DND-41 (cell line): ENCODE measurements around the gene SMIM44.

Source experiments
- ATAC-seq: fragments of 200-7000 bp; cut with Tn5 transposase; 3 replicates; pipeline ENCODE4 v1.9.1; 2021; ENCODE audit warnings: low read depth; ENCODE audit not compliant: insufficient read depth
- DNase-seq: peaks from one replicate; pipeline ENCODE4 v3.0.0-alpha.2; 2020
- H2AFZ ChIP-seq: 2 replicates; pipeline ENCODE4 v1.6.0; 2012; ENCODE audit warnings: low read depth, low read length
- H3K27ac ChIP-seq: 2 replicates; pipeline ENCODE4 v1.5.1; 2012; ENCODE audit warnings: low read length, inconsistent platforms
- H3K27me3 ChIP-seq: fragments of 200-600 bp; sonication (generic); 2 replicates; pipeline ENCODE4 v1.6.0; 2012; ENCODE audit warnings: low read length, mild to moderate bottlenecking, inconsistent platforms; ENCODE audit not compliant: insufficient read depth, poor library complexity
- H3K36me3 ChIP-seq: 2 replicates; pipeline ENCODE4 v1.5.1; 2012; ENCODE audit warnings: low read length, inconsistent platforms; ENCODE audit not compliant: insufficient read depth
- H3K4me1 ChIP-seq: 2 replicates; pipeline ENCODE4 v1.5.1; 2012; ENCODE audit warnings: mild to moderate bottlenecking, low read length; ENCODE audit not compliant: insufficient read depth
- H3K4me2 ChIP-seq: 2 replicates; pipeline ENCODE4 v1.6.0; 2012; ENCODE audit warnings: mild to moderate bottlenecking, moderate library complexity, low read length, inconsistent platforms; ENCODE audit not compliant: insufficient read depth
- H3K4me3 ChIP-seq, 2 experiments: fragments of 200-600 bp in 1 of 2; shearing (Covaris generic) in 1 of 2; 2 replicates each; pipeline ENCODE4 v1.5.1; 2012 to 2016; ENCODE audit warnings: inconsistent platforms in 2 of 2, low read length in 2 of 2, mild to moderate bottlenecking in 2 of 2, low read depth in 1 of 2, moderate library complexity in 1 of 2
- H3K79me2 ChIP-seq: 2 replicates; pipeline ENCODE4 v1.6.0; 2012; ENCODE audit warnings: low read length, inconsistent platforms; ENCODE audit not compliant: insufficient read depth
- H3K9ac ChIP-seq: 2 replicates; pipeline ENCODE4 v1.6.0; 2012; ENCODE audit warnings: low read depth, mild to moderate bottlenecking, inconsistent platforms, low read length, moderate library complexity
- H3K9me3 ChIP-seq: 2 replicates; pipeline ENCODE4 v1.5.1; 2012; ENCODE audit warnings: low read length, moderate library complexity, mild to moderate bottlenecking, inconsistent platforms; ENCODE audit not compliant: insufficient read depth, severe bottlenecking
- H4K20me1 ChIP-seq: 2 replicates; pipeline ENCODE4 v1.6.0; 2012; ENCODE audit warnings: low read length; ENCODE audit not compliant: insufficient read depth
- EZH2 ChIP-seq: IDR thresholded peaks from 3 replicates; pipeline ENCODE4 v1.6.1; 2012; ENCODE audit warnings: borderline replicate concordance, low read depth, mild to moderate bottlenecking, moderate library complexity, low read length, inconsistent platforms; ENCODE audit not compliant: severe bottlenecking
- TF ChIP-seq, protein P1 (sequence below): IDR thresholded peaks from 2 replicates; pipeline ENCODE4 v1.5.1; 2012; ENCODE audit warnings: borderline replicate concordance, low read length, moderate library complexity, mild to moderate bottlenecking; ENCODE audit not compliant: poor library complexity, severe bottlenecking; ENCODE audit errors: extremely low read depth

Gene SMIM44

DNA sequence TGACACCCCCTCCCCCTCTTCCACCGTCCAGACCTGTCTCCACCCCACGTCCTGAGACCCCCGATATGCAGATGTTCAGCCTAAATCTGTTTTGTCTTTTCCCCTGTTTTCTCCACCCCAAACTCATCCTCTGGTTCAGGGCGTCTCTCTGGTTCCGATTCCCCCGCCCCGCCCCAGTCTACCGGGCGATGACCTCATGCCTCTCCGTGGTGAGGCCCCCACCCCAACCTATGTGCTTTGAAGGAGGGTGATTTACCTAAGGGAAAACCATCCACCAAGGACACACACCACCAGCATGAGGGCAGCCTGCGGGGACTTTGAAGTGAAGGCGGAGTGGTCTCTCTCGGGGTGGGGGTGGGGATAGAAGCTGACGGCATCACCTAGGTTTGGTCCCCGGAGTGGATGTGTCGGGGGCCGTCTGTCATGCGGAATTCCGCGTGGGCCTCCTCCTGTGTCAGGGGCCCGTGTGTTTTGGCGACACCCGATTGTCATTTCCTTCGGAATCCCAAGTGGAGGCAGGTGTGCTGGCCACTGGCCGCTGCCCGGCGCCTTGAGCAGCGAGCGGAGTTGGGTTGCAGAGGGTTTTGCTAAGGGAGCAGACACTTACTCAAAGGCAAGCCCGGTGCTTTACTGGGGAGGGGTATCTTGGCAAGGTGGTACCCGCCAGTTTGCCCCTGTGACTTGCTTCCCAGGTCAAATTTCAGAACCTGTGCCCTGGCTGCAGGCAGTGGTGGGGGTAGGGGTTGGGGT is 24.3 kb upstream of the SMIM44 start:
- peak overlapping the region; percentile 71; the same call in 1 of the 2 replicates for H3K27ac ChIP-seq
- H3K9ac ChIP-seq, result peak overlapping the region; percentile 94
- ATAC-seq, result no peak

DNA sequence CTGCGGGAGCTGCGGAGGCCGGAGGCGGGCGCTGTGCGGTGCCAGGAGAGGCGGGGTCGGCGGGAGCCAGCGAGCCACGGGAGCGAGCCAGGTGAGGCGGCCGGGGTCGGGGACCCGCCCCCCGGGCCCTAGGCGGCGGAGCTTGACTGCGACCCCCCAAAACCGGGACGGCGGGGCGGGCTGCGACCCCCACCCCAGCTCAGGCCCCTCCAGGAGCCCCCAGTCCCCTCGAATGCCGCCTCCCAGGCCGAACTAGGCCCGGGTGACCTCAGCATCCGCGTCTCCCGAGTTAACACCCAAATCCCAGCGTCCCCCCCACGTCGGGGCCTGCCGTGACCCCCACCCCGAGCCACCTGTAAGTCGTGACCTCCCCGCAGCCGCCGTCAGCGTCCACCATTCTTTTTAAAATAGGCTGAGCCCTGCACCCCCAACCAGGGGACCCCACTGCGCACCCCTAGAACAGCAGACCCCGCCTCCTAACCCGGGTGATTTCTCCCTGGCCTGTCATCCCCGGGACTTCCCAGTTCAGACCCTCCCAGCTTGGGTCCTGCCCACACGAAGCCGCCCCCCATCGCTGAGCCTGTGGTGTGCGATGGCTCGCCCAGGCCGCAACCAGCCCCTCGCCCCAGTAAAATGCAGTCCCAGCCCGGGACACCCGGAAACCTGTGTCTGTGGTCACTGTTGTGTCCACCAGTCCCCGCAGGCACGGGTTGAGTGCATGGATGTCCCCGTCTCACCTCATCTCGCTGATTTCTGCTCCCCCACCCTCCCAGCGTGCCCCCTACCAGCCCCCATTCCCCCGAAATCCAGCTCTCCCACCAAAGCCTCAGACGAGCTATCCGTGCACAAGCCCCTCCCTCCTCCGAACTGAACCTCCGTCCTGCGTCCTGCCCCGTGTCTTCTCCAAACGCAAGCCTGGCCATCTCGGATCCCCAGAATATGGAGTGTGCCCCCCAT is 23.4 kb upstream of the SMIM44 start:
- Histone ChIP-seq H3K9ac (peak overlapping the region; percentile 94), H3K27me3 (no peaks in the 10 kb centered on the region), H2AFZ (peak overlapping the region; percentile 66), H3K27ac (peak overlapping the region; percentile 71), H3K9me3 (no peaks in the 10 kb centered on the region), H3K36me3 (peaks cover 40% of the 10 kb centered on the region), H3K4me1 (peaks cover 40% of the 10 kb centered on the region), H3K79me2 (peaks cover 60% of the 10 kb centered on the region), H4K20me1 (peaks cover 44% of the 10 kb centered on the region), H3K4me3 (peak overlapping the region; percentile 81 to 95), H3K4me2 (peak overlapping the region; percentile 90)
- ATAC-seq, result no peak
- TF ChIP-seq, protein P1, sequence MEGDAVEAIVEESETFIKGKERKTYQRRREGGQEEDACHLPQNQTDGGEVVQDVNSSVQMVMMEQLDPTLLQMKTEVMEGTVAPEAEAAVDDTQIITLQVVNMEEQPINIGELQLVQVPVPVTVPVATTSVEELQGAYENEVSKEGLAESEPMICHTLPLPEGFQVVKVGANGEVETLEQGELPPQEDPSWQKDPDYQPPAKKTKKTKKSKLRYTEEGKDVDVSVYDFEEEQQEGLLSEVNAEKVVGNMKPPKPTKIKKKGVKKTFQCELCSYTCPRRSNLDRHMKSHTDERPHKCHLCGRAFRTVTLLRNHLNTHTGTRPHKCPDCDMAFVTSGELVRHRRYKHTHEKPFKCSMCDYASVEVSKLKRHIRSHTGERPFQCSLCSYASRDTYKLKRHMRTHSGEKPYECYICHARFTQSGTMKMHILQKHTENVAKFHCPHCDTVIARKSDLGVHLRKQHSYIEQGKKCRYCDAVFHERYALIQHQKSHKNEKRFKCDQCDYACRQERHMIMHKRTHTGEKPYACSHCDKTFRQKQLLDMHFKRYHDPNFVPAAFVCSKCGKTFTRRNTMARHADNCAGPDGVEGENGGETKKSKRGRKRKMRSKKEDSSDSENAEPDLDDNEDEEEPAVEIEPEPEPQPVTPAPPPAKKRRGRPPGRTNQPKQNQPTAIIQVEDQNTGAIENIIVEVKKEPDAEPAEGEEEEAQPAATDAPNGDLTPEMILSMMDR, result no peak
- TF ChIP-seq EZH2, result no peak
- DNase-seq, result peak; percentile 47

More for the DNA sequence above, 24.3 kb upstream of the SMIM44 start:
- TF ChIP-seq, protein P1, result no peak
- no peak for TF ChIP-seq EZH2
- no peak overlapping the region for H2AFZ ChIP-seq
- peaks cover 48% of the 10 kb centered on the region for H3K36me3 ChIP-seq
- H4K20me1 ChIP-seq, result peaks cover 52% of the 10 kb centered on the region
- peaks cover 69% of the 10 kb centered on the region for H3K79me2 ChIP-seq
- no peaks in the 10 kb centered on the region for H3K9me3 ChIP-seq
- H3K4me3 ChIP-seq, result peak overlapping the region; percentile 81 to 95; a peak in 3 of 4 replicates
- H3K4me2 ChIP-seq, result peak overlapping the region; percentile 90
- H3K27me3 ChIP-seq, result no peaks in the 10 kb centered on the region
- DNase-seq, result peak; percentile 33
- H3K4me1 ChIP-seq, result peaks cover 40% of the 10 kb centered on the region

DNA sequence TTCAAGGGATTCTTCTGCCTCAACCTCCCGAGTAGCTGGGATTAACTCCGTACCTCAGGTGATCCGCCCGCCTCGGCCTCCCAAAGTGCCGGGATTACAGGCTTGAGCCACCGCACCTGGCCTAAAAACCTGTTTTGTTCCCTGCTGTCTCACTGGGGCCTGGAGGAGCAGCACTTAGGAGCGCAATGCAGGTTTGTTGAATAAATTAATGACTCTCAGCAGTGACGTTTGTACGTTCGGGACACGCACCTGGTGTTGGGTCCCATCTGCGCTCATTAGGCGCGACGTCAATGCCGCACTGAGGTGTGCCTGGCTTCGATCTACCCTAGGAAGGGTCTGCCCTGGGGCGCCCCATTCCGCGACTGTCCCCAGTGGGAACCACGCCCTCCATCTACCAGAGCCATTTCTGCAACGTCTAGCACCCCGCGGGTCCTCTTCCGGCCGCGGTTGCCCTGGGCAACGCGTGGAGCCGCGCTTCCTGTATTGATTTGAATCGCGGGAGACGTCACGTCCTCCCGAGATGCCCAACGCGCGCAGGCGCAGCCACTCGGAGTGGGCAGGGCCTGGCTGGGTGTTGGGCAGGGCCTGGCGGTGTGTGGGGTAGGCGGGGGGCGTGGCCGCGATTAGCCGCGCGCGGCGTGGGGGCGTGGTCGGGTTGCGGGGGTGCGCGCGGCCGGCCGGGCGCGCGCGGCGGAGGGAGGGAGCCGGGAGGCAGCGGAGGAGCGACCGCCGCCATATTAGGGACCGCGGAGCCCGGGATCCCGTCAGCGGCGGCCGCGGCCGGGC is 22.6 kb upstream of the SMIM44 start, which contains the start of gene FZR1:
FZR1 (plus strand) TSS at position 714 of the 786 bp plus-strand sequence. CDS start 16,679 bp downstream, outside the sequence.
- Histone ChIP-seq H3K4me3 (peak within 1 kb of the TSS; percentile 81 to 95), H3K27ac (peak within 1 kb of the TSS; percentile 98), H2AFZ (peak within 1 kb of the TSS; percentile 95), H3K9me3 (no peaks in the 10 kb centered on the region), H3K79me2 (peaks cover 51% of the 10 kb centered on the region), H3K9ac (peak within 1 kb of the TSS; percentile 94), H3K4me1 (peaks cover 48% of the 10 kb centered on the region), H3K27me3 (no peaks in the 10 kb centered on the region), H4K20me1 (peaks cover 35% of the 10 kb centered on the region), H3K4me2 (peak within 1 kb of the TSS; percentile 90), H3K36me3 (peaks cover 31% of the 10 kb centered on the region)
- DNase-seq, result peak; percentile 100
- TF ChIP-seq, protein P1, result peak; percentile 18
- TF ChIP-seq EZH2, result no peak
- peak; percentile 90 for ATAC-seq
